K562 (cell line): ENCODE data around the gene CFAP54. TPM values are rescaled to one million over a fixed set of nuclear protein-coding genes. Genes with fewer than 3 reads are reported as not detected.

Experiments used
- ATAC-seq: fragments of 200-7000 bp; cut with Tn5 transposase; 3 replicates; pipeline ENCODE4 v1.9.1; 2020; ENCODE audit warnings: moderate library complexity
- BruUV-seq: library from RNA; stranded (reverse); fragments of 400-500 nt; replicated peaks from 2 replicates; lab custom pipeline; 2021; lab: Mats Ljungman, UMichigan
- CTCF ChIA-PET: fragments of 300-600 bp; formaldehyde crosslinking; extraction: SDS; loops from one replicate; lab custom pipeline; 2021; ENCODE audit warnings: low intra/inter-chr PET ratio; lab: Yijun Ruan, JAX
- POLR2A ChIA-PET: fragments of 300-600, 350-650 bp; sonication (Branson Sonifier 250); formaldehyde crosslinking; extraction: SDS; loops from one replicate; lab custom pipeline; 2021; ENCODE audit warnings: antibody characterized with exemption, inconsistent platforms; lab: Yijun Ruan, JAX
- DNase-seq, 4 experiments: peaks; one replicate each; pipeline versions ENCODE4 v3.0.0 to v3.0.0-alpha.2; 2011 to 2018; ENCODE audit warnings: low spot score in 3 of 4, mixed read lengths in 3 of 4; ENCODE audit errors: extremely low read depth in 1 of 4
- FAIRE-seq: peaks from 2 replicates; lab custom pipeline; 2011; peaks lifted over from hg19 to GRCh38; lab: Jason Lieb, UNC
- H2AFZ ChIP-seq: 2 replicates; pipeline ENCODE4 v1.6.0; 2011; ENCODE audit warnings: low read depth, low read length, control low read depth, inconsistent platforms
- H3K27ac ChIP-seq: fragments of 200-600 bp; 3 replicates; pipeline ENCODE4 v1.8.0; 2011; ENCODE audit warnings: low read depth, mild to moderate bottlenecking, control low read depth, inconsistent platforms, low read length, moderate library complexity, mixed read lengths; ENCODE audit errors: extremely low read depth
- H3K27me3 ChIP-seq, 2 experiments: fragments of 300-600 bp in 1 of 2; 2 replicates in 1 of 2; 3 replicates in 1 of 2; pipeline versions ENCODE4 v1.6.0 to v1.8.0; 2011; ENCODE audit warnings: inconsistent platforms in 2 of 2, low read length in 2 of 2, mild to moderate bottlenecking in 1 of 2, mixed read lengths in 1 of 2, moderate library complexity in 1 of 2; ENCODE audit not compliant: control insufficient read depth in 2 of 2, insufficient read depth in 2 of 2
- H3K36me3 ChIP-seq: fragments of 300-600 bp; 3 replicates; pipeline ENCODE4 v1.8.0; 2011; ENCODE audit warnings: mild to moderate bottlenecking, low read length, inconsistent platforms; ENCODE audit not compliant: control insufficient read depth, insufficient read depth
- H3K4me1 ChIP-seq, 2 experiments: fragments of 200-600 bp in 1 of 2; replicated peaks in 1 of 2; 2 replicates in 1 of 2; 3 replicates in 1 of 2; pipeline versions ENCODE4 v1.5.1 to v1.8.0; 2011; ENCODE audit warnings: inconsistent platforms in 2 of 2, low read length in 2 of 2, mild to moderate bottlenecking in 1 of 2, mixed read lengths in 1 of 2, moderate library complexity in 1 of 2; ENCODE audit not compliant: control insufficient read depth in 2 of 2, insufficient read depth in 2 of 2
- H3K4me2 ChIP-seq: 2 replicates; pipeline ENCODE4 v1.6.1; 2011; ENCODE audit warnings: low read length, control low read depth, inconsistent platforms, mixed read lengths; ENCODE audit not compliant: insufficient read depth
- H3K4me3 ChIP-seq: fragments of 200-600 bp; sonication (generic), shearing (Covaris generic); 2 replicates; pipeline ENCODE4 v1.5.1; 2016; ENCODE audit warnings: control low read depth, inconsistent platforms
- H3K79me2 ChIP-seq: fragments of 200-600 bp; 3 replicates; pipeline ENCODE4 v1.8.0; 2011; ENCODE audit warnings: low read length, inconsistent platforms; ENCODE audit not compliant: control insufficient read depth, insufficient read depth
- H3K9ac ChIP-seq, 2 experiments: 2 replicates each; pipeline versions ENCODE4 v1.6.0 to v1.6.1; 2011; ENCODE audit warnings: low read depth in 2 of 2, low read length in 2 of 2, control low read depth in 1 of 2, inconsistent platforms in 1 of 2, mild to moderate bottlenecking in 1 of 2, mixed read lengths in 1 of 2; ENCODE audit not compliant: insufficient read depth in 1 of 2
- H3K9me1 ChIP-seq: one replicate; pipeline ENCODE4 v1.6.0; 2011; ENCODE audit warnings: inconsistent platforms, mild to moderate bottlenecking, low read length, moderate library complexity; ENCODE audit not compliant: control insufficient read depth, insufficient read depth
- H3K9me3 ChIP-seq: replicated peaks from 2 replicates; pipeline ENCODE4 v1.5.1; 2011; ENCODE audit warnings: low read depth, low read length, inconsistent platforms; ENCODE audit not compliant: control insufficient read depth, insufficient read depth
- H4K20me1 ChIP-seq: replicated peaks from 2 replicates; pipeline ENCODE4 v1.6.1; 2011; ENCODE audit warnings: low read length, inconsistent platforms, mixed read lengths; ENCODE audit not compliant: control insufficient read depth, insufficient read depth
- ATF2 ChIP-seq: sonication (generic); formaldehyde crosslinking; IDR thresholded peaks from 2 replicates; pipeline ENCODE4 v1.8.1; 2022; ENCODE audit warnings: missing genetic modification reagents
- IRF1 ChIP-seq: sonication (generic); formaldehyde crosslinking; IDR thresholded peaks from 2 replicates; pipeline ENCODE4 v1.8.0; 2022; ENCODE audit warnings: missing genetic modification reagents, mild to moderate bottlenecking, borderline replicate concordance
- NFE2L1 ChIP-seq: fragments of 450-650 bp; IDR thresholded peaks from 2 replicates; pipeline ENCODE4 v1.6.1; 2016; ENCODE audit warnings: missing genetic modification characterization, low read depth, mild to moderate bottlenecking, missing compliant biosample characterization, moderate library complexity, borderline replicate concordance
- PML ChIP-seq: IDR thresholded peaks from 2 replicates; pipeline ENCODE4 v1.6.1; 2012; ENCODE audit warnings: low read length, inconsistent platforms
- REST ChIP-seq, 2 experiments: fragments of 450-650 bp; formaldehyde crosslinking in 1 of 2; IDR thresholded peaks; 2 replicates each; pipeline versions ENCODE4 v1.4.0 to v1.6.1; 2014 to 2020; ENCODE audit warnings: mild to moderate bottlenecking in 2 of 2, borderline replicate concordance in 1 of 2, low read depth in 1 of 2
- RHOXF2B ChIP-seq: fragments of 250-450 bp; sonication (Bioruptor Pico); conservative IDR thresholded peaks from 2 replicates; pipeline ENCODE4 v1.5.1; 2021
- SMAD3 ChIP-seq: fragments of 450-650 bp; formaldehyde crosslinking; conservative IDR thresholded peaks from 2 replicates; pipeline ENCODE4 v1.4.0; 2020; ENCODE audit warnings: mild to moderate bottlenecking
- TAF9B ChIP-seq: fragments of 450-650 bp; IDR thresholded peaks from 2 replicates; pipeline ENCODE4 v1.6.1; 2018; ENCODE audit warnings: mild to moderate bottlenecking; ENCODE audit not compliant: partially characterized antibody
- ZNF239 ChIP-seq: fragments of 250-450 bp; sonication (Bioruptor Pico); IDR thresholded peaks from 2 replicates; pipeline ENCODE4 v1.4.0; 2020; ENCODE audit warnings: mild to moderate bottlenecking
- WGBS: fragments of 100-300 bp; shearing (Covaris generic); methylation state at CpG from one replicate; pipeline ENCODE4 v1.1.6; 2016; ENCODE audit warnings: low coverage, mixed read lengths; ENCODE audit not compliant: insufficient coverage; ENCODE audit errors: missing lambda C conversion rate; 5-methylcytosine and 5-hydroxymethylcytosine counted together
- in situ Hi-C: fragments of 300-500 bp; cut with MboI; formaldehyde crosslinking; loops from 4 replicates; pipeline ENCODE4 v1.15.0; 2018; ENCODE audit warnings: inconsistent platforms, mixed read lengths
- intact Hi-C: fragments of 100-400 bp; cut with micrococcal nuclease; formaldehyde crosslinking; loops from 2 replicates; pipeline ENCODE4 v1.14.2; 2022
- polyA plus RNA-seq, 8 experiments: library from polyadenylated mRNA; depleted of rRNA in 4 of 8; stranded (reverse) in 5 of 8; unstranded in 3 of 8; fragments of >200 nt; fragmentation: Nextera tagmentation in 2 of 8; fragmentation: Illumina TruSeq in 1 of 8; extraction: Ambion mirVana in 2 of 8; extraction: Trizol in 1 of 8; gene quantifications; 2 replicates each; pipeline versions ENCODE4 v1.2.1 to v1.2.3, GENCODE V29; 2011 to 2014; ENCODE audit warnings: inconsistent platforms in 1 of 8, missing spikeins in 1 of 8
- total RNA-seq, 7 experiments: library from RNA; depleted of rRNA in 6 of 7; stranded (reverse); fragments of >200 nt in 6 of 7; fragmentation: Illumina TruSeq in 2 of 7; extraction: Trizol in 2 of 7; gene quantifications; 2 replicates each; pipeline versions ENCODE4 v1.2.1 to v1.2.3, GENCODE V29; 2011 to 2021; ENCODE audit warnings: low replicate concordance in 1 of 7

CFAP54 gene
- total and polyA plus RNA-seq, 9 of the 15 experiments (the other 6 are each of a cell fraction or from before 2014, with no cell fraction given): 0.03 to 0.23 (median 0.10) TPM; not detected in 3

- Histone ChIP-seq H3K9ac (no peak overlapping the region), H3K9me3 (no peaks in the 10 kb centered on the region), H4K20me1 (no peaks in the 10 kb centered on the region), H3K4me2 (no peak overlapping the region), H3K79me2 (no peaks in the 10 kb centered on the region), H3K27ac (no peak overlapping the region), H3K4me1 (peaks cover 0 to 4% of the 10 kb centered on the region in 2 experiments; a peak in 4 of 5 replicates), H3K36me3 (no peaks in the 10 kb centered on the region), H3K4me3 (no peak overlapping the region), H3K27me3 (no peaks in the 10 kb centered on the region), H2AFZ (no peak overlapping the region), H3K9me1 (no peaks in the 10 kb centered on the region)
- no peak for DNase-seq
- no TSS peak for BruUV-seq
- ATAC-seq: no peak
- 93% methylated on average over 3 of the region's 3 CpGs for WGBS
- in situ Hi-C loops: no loop called here
- CTCF ChIA-PET: no interaction called here
- POLR2A ChIA-PET: no interaction called here
- intact Hi-C loops: no loop called here
- FAIRE-seq: no peak
- TF ChIP-seq REST (IDR thresholded peaks at IDR 0.05; ENCODE audit: borderline replicate concordance) (no peak), REST (CRISPR knock-in tag; IDR thresholded peaks at IDR 0.05; ENCODE audit: low read depth) (no peak), ATF2 (CRISPR knock-in tag) (no peak), IRF1 (CRISPR knock-in tag) (no peak), ZNF239 (CRISPR knock-in tag) (no peak), RHOXF2B (CRISPR knock-in tag) (no peak), TAF9B (no peak), PML (no peak), NFE2L1 (tag) (no peak), SMAD3 (CRISPR knock-in tag) (no peak)
These were observed 42.1 kb upstream of the CFAP54 start for GRCh38 chr12:96447256-96447655.
